Osteocyte (in vitro differentiated cells): ENCODE measurements around the gene C2CD4A. TPM values are rescaled to one million over a fixed set of nuclear protein-coding genes. Genes with fewer than 3 reads are reported as not detected.

Experiments used
- DNase-seq: peaks from one replicate; pipeline ENCODE4 v3.0.0; 2021; ENCODE audit warnings: mixed read lengths; ENCODE audit not compliant: unreplicated experiment; ENCODE audit errors: extremely low spot score
- H3K27ac Mint-ChIP-seq: one replicate; pipeline ENCODE4 v1.8.0; 2021; ENCODE audit warnings: mild to moderate bottlenecking, mixed read lengths; ENCODE audit not compliant: unreplicated experiment
- H3K27me3 Mint-ChIP-seq: one replicate; pipeline ENCODE4 v1.8.0; 2021; ENCODE audit warnings: mixed read lengths; ENCODE audit not compliant: unreplicated experiment
- H3K36me3 Mint-ChIP-seq: one replicate; pipeline ENCODE4 v1.8.0; 2021; ENCODE audit warnings: mixed read lengths; ENCODE audit not compliant: unreplicated experiment
- H3K4me1 Mint-ChIP-seq: one replicate; pipeline ENCODE4 v1.8.0; 2021; ENCODE audit warnings: mixed read lengths; ENCODE audit not compliant: unreplicated experiment
- H3K4me3 Mint-ChIP-seq: one replicate; pipeline ENCODE4 v1.8.0; 2021; ENCODE audit warnings: mild to moderate bottlenecking, moderate library complexity, mixed read lengths; ENCODE audit not compliant: unreplicated experiment
- H3K9me3 Mint-ChIP-seq: one replicate; pipeline ENCODE4 v1.8.0; 2021; ENCODE audit warnings: mixed read lengths; ENCODE audit not compliant: unreplicated experiment
- long read RNA-seq: library from polyadenylated mRNA; unstranded; transcript quantifications from one replicate; pipeline ENCODE4 v2.0.0, GENCODE V29; 2021
- total RNA-seq: library from RNA; stranded (reverse); gene quantifications from 2 replicates; pipeline ENCODE4 v1.2.1, GENCODE V29; 2021
- TF ChIP-seq, protein P1 (sequence below): fragments of 200-600 bp; sonication (generic); IDR thresholded peaks from 2 replicates; pipeline ENCODE4 v1.5.0; 2021; ENCODE audit warnings: antibody characterized with exemption, mild to moderate bottlenecking, moderate library complexity

C2CD4A gene, protein sequence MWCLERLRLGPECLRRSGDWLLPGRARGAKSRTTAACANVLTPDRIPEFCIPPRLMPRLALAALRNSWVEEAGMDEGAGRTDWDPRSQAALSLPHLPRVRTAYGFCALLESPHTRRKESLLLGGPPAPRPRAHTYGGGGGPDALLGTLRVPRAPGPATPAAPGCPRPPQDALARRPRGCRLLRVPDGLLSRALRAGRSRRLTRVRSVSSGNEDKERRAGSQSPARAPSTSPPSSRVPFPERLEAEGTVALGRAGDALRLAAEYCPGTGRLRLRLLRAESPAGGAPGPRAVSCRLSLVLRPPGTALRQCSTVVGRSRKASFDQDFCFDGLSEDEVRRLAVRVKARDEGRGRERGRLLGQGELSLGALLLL
- total RNA-seq, result not detected in 2 replicates
- long read RNA-seq, result 0 reads

DNA sequence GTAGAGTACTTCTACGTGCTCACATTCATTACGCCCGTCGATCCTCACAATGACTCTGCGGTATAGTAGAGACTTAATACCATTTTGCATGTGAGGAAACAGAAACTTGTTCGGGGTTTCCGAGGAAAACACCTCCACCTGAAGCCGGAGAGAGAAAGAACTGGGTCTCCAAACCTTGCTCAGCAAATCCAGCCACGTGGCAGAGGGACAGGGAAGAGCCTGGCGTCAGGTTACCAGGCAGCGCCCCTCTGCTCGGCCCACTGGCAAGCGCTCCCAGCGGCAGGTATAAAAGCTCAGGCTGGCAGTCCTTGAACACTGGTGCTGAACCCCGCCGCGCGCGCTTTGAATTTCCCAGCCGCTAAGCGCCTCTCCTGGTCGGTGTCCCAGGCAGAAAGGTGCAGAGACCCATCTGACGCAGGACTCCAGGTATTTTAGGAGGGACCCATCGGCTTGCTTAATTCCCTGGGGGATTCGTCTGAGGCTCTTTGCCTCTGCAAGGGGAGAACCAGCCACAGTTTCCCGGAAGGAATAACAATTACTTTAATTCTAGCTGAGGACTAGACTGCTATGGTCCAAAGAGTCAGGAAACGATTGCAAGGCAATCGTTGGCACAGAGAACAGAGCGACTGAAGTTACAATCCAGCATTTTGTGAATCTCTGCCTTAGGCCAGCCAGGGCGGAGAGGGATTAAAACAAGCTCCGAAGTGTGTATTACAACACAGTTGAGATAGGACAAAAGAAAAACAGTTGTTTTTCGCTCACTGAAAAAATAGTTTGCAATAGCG, at the start of gene C2CD4A:
TSS of gene C2CD4A (plus strand) at position 315 of the 785 bp plus-strand sequence. CDS start 637 bp downstream, outside the sequence.
- Mint-ChIP-seq H3K4me3 (peak within 1 kb of the TSS; percentile 69), H3K27me3 (peaks cover 21% of the 10 kb centered on the region), H3K36me3 (no peaks in the 10 kb centered on the region), H3K27ac (no peak within 1 kb of the TSS), H3K4me1 (peaks cover 30% of the 10 kb centered on the region), H3K9me3 (no peaks in the 10 kb centered on the region)
- DNase-seq, result peak; percentile 87
- TF ChIP-seq, protein P1, sequence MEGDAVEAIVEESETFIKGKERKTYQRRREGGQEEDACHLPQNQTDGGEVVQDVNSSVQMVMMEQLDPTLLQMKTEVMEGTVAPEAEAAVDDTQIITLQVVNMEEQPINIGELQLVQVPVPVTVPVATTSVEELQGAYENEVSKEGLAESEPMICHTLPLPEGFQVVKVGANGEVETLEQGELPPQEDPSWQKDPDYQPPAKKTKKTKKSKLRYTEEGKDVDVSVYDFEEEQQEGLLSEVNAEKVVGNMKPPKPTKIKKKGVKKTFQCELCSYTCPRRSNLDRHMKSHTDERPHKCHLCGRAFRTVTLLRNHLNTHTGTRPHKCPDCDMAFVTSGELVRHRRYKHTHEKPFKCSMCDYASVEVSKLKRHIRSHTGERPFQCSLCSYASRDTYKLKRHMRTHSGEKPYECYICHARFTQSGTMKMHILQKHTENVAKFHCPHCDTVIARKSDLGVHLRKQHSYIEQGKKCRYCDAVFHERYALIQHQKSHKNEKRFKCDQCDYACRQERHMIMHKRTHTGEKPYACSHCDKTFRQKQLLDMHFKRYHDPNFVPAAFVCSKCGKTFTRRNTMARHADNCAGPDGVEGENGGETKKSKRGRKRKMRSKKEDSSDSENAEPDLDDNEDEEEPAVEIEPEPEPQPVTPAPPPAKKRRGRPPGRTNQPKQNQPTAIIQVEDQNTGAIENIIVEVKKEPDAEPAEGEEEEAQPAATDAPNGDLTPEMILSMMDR, result peak; percentile 29

DNA sequence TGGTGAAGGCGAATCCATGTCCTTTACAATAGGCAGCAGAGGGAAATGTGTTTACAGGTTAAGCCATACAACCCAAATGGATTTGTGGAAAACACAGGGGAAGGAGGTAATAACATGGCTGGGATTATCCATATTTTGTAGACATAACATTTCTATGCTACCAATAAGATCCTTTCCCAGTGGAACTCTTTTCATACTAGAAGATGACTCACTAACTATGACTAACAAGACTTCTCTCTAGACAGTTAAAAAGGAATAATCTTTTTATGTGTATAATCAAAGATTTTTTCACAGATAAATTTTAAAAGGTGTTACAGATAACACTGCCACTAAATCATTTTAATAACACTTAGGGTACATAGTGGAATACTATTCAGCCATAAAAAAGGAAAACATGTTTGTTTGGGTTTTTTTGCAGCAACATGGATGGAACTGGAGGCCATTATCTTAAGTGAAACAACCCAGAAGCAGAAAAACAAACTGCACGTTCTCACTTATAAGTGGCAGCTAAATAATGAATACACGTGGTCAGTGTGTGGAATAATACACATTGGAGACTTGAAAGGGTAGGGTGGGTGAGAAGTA, 46.1 kb upstream of the C2CD4A start:
- Mint-ChIP-seq H3K9me3 (peaks cover 10% of the 10 kb centered on the region), H3K4me3 (no peak overlapping the region), H3K4me1 (no peaks in the 10 kb centered on the region), H3K27ac (no peak overlapping the region), H3K36me3 (peaks cover 46% of the 10 kb centered on the region), H3K27me3 (no peaks in the 10 kb centered on the region)
- no peak for DNase-seq
- TF ChIP-seq, protein P1, result no peak

DNA sequence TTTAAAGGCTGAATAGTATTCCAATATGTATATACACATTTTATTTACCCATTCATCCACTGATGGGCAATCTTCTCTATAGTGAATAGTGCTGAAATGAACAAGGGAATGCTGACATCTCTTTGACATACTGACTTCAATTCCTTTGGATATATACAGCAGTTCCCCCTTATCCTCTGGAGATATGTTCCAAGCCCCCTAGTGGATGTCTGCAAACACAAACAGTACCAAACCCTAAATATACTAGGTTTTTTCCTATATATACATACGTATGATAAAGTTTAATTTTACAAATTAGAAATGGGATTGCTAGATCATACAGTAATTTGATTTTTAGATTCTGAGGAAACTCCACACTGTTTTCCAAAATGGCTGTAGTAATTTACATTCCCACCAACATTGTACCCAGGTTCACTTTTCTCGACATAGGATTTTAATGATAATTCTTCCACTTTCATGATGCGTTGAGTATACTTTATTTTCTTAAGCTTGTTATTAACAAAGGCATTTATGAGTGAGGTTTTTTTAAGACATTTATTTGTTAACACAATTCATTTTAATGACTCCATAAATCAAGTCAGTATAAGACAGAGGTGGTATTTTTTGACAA, 44.7 kb upstream of the C2CD4A start:
- Mint-ChIP-seq H3K27ac (no peak overlapping the region), H3K4me1 (peaks cover 5% of the 10 kb centered on the region), H3K27me3 (no peaks in the 10 kb centered on the region), H3K4me3 (no peak overlapping the region), H3K9me3 (peaks cover 11% of the 10 kb centered on the region), H3K36me3 (peaks cover 53% of the 10 kb centered on the region)
- no peak for DNase-seq
- TF ChIP-seq, protein P1, result peak; percentile 38

DNA sequence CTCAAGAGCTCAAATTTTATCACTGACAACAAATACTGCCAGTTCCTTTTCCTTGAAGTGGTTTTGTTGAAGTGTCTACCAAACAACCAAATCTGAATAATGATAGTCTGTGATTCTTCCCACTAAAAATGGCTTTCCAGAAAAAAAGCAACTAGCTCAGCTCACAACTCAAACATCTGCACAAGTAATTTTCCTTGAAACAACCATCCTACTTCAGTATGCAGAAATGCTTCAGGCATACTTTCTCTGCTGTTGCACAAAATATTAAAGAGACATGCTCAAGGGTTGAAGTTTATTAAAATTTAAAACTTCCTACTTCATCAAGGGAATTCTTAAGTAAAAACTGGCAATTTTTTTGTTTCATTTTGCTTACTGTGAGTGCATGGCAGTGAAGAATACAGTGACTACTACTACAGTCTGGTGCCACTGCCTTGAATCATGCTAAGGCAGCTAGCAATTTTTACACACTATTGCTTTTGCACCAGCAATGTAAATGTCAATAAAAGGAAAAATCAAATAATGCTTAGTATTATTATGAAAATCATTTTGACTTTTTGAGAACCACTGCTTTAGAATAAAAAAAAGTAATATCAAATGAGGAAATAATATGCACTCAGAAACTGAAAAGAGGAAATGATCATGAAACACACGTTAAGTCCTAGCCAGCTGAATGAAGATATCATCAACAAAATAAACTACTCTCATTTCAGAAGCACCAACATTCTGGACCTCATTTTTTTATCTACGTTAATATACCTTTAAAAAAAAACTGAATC, 40.1 kb upstream of the C2CD4A start:
- Mint-ChIP-seq H3K27ac (no peak overlapping the region), H3K4me1 (peaks cover 5% of the 10 kb centered on the region), H3K9me3 (peaks cover 4% of the 10 kb centered on the region), H3K27me3 (no peaks in the 10 kb centered on the region), H3K36me3 (peaks cover 42% of the 10 kb centered on the region), H3K4me3 (no peak overlapping the region)
- TF ChIP-seq, protein P1, result no peak
- DNase-seq, result no peak
